PFSK-1 (cell line): ENCODE results near the gene USP51.

Experiments
- POLR2AphosphoS5 ChIP-seq: IDR thresholded peaks from 2 replicates; pipeline ENCODE4 v1.6.1; 2012; ENCODE audit warnings: low read depth, mild to moderate bottlenecking, control low read depth, low read length, moderate library complexity
- SIN3A ChIP-seq: IDR thresholded peaks from 2 replicates; pipeline ENCODE4 v1.6.1; 2012; ENCODE audit warnings: mild to moderate bottlenecking, low read length, moderate library complexity, borderline replicate concordance; ENCODE audit not compliant: insufficient read depth

GRCh38 chrX:55450259-55450658 lies 39.4 kb downstream of the USP51 start:
- no peak for TF ChIP-seq SIN3A
- TF ChIP-seq POLR2AphosphoS5 = no peak
